ENCODE data around the gene CKB.

DNA sequence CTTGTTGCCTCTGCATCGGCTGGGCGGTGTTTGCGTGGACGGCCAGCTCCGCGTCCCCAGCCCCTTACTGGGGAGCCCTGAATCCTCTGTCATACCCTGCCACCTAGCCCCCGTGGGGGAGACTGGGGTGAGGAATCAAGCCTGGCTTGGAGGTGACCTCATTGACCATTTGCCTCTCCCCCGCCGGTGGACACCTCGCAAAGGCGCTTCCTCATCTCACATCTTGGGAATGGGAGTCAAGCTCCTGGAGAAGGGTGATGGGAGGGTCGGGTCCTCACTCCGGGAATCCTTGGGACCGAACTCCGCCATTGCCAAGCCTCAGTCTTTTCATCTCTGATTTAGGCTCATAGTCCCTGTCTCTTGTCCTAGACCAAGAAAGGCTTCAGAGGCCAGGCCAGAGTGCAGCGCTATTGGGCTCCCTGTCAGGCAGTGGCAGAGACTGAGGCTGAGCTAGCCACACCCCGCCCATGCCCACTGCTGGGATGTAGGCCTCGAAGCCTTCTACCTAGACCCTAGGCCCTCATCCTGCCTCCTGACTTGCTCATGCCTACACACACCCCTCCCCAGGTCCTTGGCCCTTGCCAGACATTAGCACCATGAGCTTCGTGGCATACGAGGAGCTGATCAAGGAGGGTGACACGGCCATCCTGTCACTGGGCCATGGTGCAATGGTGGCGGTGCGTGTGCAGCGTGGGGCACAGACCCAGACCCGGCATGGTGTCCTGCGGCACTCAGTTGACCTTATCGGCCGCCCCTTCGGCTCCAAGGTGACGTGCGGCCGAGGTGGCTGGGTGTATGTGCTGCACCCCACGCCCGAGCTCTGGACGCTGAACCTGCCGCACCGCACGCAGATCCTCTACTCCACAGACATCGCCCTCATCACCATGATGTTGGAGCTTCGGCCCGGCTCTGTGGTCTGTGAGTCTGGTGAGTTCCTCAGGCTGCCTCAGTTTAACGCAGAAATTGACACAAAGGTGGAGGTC is 7.0 kb upstream of the CKB start:
- TF ChIP-seq CTCF (IDR thresholded peaks at IDR 0.05), result no peak
- TF ChIP-seq POLR2A (IDR thresholded peaks at IDR 0.05), result no peak
